Esophagus squamous epithelium (tissue), 4 donors: Measurements from ENCODE around the gene RAB10.

Experiments
- POLR2A ChIP-seq, 4 donors: fragments of 450-650 bp; IDR thresholded peaks; one replicate each; pipeline ENCODE4 v1.6.1; 2017; ENCODE audit warnings: antibody characterized with exemption in 4 of 4, mild to moderate bottlenecking in 4 of 4, moderate library complexity in 3 of 4
- TF ChIP-seq, protein P1 (sequence below), 6 experiments: fragments of 450-650 bp in 4 of 6; fragments of 200-600 bp in 2 of 6; sonication (generic) in 2 of 6; IDR thresholded peaks; one replicate each; pipeline ENCODE4 v1.5.1; 2016 to 2019; ENCODE audit warnings: antibody characterized with exemption in 6 of 6, mild to moderate bottlenecking in 4 of 6, moderate library complexity in 4 of 6

DNA sequence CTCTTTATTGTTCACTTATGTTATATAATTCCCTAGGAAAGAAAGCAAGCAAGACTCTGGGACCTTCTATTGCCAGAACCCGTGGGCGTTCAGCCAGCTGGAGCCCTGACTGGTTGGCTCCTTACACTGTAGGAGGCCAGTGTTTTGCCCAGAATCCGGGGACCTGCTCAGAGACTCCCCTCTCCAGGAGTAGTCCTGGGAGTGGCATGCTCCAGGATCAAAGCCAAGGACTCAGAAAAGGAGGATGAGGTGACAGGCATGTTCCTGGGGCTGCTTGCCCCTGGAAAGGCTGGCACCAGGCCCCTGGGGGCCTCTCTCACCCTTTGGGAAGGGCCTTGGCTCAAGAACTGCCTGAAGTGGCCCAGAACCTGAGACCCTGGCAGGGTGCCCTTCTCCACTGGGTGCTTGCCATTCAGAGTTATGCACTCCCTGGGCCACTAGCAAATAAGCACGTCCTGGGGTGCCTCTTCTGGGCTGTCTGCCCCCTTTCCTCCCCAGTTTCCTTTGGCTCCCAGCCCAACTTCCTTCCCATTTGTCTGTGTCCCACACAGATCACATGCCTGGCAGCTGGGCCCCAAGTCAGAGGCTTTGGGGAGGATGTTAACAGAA is 32.0 kb upstream of the RAB10 start:
- TF ChIP-seq, protein P1, sequence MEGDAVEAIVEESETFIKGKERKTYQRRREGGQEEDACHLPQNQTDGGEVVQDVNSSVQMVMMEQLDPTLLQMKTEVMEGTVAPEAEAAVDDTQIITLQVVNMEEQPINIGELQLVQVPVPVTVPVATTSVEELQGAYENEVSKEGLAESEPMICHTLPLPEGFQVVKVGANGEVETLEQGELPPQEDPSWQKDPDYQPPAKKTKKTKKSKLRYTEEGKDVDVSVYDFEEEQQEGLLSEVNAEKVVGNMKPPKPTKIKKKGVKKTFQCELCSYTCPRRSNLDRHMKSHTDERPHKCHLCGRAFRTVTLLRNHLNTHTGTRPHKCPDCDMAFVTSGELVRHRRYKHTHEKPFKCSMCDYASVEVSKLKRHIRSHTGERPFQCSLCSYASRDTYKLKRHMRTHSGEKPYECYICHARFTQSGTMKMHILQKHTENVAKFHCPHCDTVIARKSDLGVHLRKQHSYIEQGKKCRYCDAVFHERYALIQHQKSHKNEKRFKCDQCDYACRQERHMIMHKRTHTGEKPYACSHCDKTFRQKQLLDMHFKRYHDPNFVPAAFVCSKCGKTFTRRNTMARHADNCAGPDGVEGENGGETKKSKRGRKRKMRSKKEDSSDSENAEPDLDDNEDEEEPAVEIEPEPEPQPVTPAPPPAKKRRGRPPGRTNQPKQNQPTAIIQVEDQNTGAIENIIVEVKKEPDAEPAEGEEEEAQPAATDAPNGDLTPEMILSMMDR (IDR thresholded peaks at IDR 0.05), result peak in 1 of 6 experiments; percentile 4
- no peak for TF ChIP-seq POLR2A (IDR thresholded peaks at IDR 0.05)
